ENCODE results near the gene SEPTIN2.
"Not testable (repeated sequence)": the region's sequence is repeated elsewhere in the genome, so short reads cannot be mapped to it uniquely, and the experiment has no call there.

SEPTIN2 gene

GRCh38 chr2:241313543-241314095 lies 2.1 kb upstream of the SEPTIN2 start:
- DNase-seq (ENCODE audit: low spot score) (no peak), FAIRE-seq (no peak)

GRCh38 chr2:241314226-241315092 lies 1.3 kb upstream of the SEPTIN2 start:
- FAIRE-seq, result no peak

GRCh38 chr2:241315093-241315878 lies 439 bp upstream of the SEPTIN2 start, which contains the start of gene HDLBP:
Gene HDLBP (minus strand): TSS chr2:241315672. CDS start chr2:241266869, 48,803 bp downstream.
- peak; percentile 43 for FAIRE-seq
- DNase-seq (ENCODE audit: low spot score), result peak; percentile 96

More at GRCh38 chr2:241314226-241315092, 1.3 kb upstream of the SEPTIN2 start:
- DNase-seq (ENCODE audit: low spot score), result no peak

GRCh38 chr2:241316825-241317224 lies 1.1 kb downstream of the SEPTIN2 start:
- DNase-seq (ENCODE audit: low spot score) (no peak), FAIRE-seq (no peak)

- DNase-seq (ENCODE audit: low spot score) (no peak), FAIRE-seq (no peak)
Observed at GRCh38 chr2:241317391-241317790, 1.7 kb downstream of the SEPTIN2 start.

GRCh38 chr2:241318830-241319229 lies 3.1 kb downstream of the SEPTIN2 start:
- not testable (repeated sequence) for DNase-seq (ENCODE audit: low spot score); FAIRE-seq

GRCh38 chr2:241320394-241320793 lies 4.7 kb downstream of the SEPTIN2 start:
- DNase-seq (ENCODE audit: low spot score) (no peak), FAIRE-seq (no peak)

GRCh38 chr2:241321033-241321432 lies 5.3 kb downstream of the SEPTIN2 start:
- DNase-seq (ENCODE audit: low spot score), result no peak
- FAIRE-seq, result no peak

GRCh38 chr2:241321886-241322285 lies 6.2 kb downstream of the SEPTIN2 start:
- FAIRE-seq (no peak), DNase-seq (ENCODE audit: low spot score) (no peak)

- no peak for DNase-seq (ENCODE audit: low spot score)
- no peak for FAIRE-seq
Observed at GRCh38 chr2:241323778-241324177, 8.1 kb downstream of the SEPTIN2 start.

GRCh38 chr2:241324775-241325174 lies 9.1 kb downstream of the SEPTIN2 start:
- DNase-seq (ENCODE audit: low spot score) (no peak), FAIRE-seq (no peak)

GRCh38 chr2:241325257-241325656 lies 9.5 kb downstream of the SEPTIN2 start:
- FAIRE-seq (no peak), DNase-seq (ENCODE audit: low spot score) (no peak)

GRCh38 chr2:241329669-241330615 lies 14.2 kb downstream of the SEPTIN2 start:
- FAIRE-seq (no peak), DNase-seq (ENCODE audit: low spot score) (no peak)

GRCh38 chr2:241330616-241330981 lies 14.9 kb downstream of the SEPTIN2 start:
- DNase-seq (ENCODE audit: low spot score), result no peak
- FAIRE-seq, result no peak

GRCh38 chr2:241334813-241335212 lies 19.1 kb downstream of the SEPTIN2 start:
- no peak for FAIRE-seq
- DNase-seq (ENCODE audit: low spot score), result no peak

GRCh38 chr2:241339839-241340630 lies 24.3 kb downstream of the SEPTIN2 start:
- DNase-seq (ENCODE audit: low spot score) (no peak), FAIRE-seq (no peak)

- DNase-seq (ENCODE audit: low spot score), result no peak
- no peak for FAIRE-seq
Observed at GRCh38 chr2:241340631-241341163, 25.0 kb downstream of the SEPTIN2 start.

GRCh38 chr2:241344925-241345651 lies 29.4 kb downstream of the SEPTIN2 start:
- no peak for DNase-seq (ENCODE audit: low spot score)
- no peak for FAIRE-seq

- FAIRE-seq (no peak), DNase-seq (ENCODE audit: low spot score) (no peak)
Observed at GRCh38 chr2:241349941-241350340, 34.2 kb downstream of the SEPTIN2 start.
